RWPE2 (cell line): Measurements from ENCODE around the gene CA10.

ENCODE experiments used
- ATAC-seq: fragments of 200-7000 bp; cut with Tn5 transposase; 3 replicates; pipeline ENCODE4 v1.9.1; 2021; ENCODE audit warnings: low read depth
- DNase-seq: peaks from one replicate; pipeline ENCODE4 v3.0.0-alpha.2; 2020; ENCODE audit warnings: low spot score
- H3K27ac ChIP-seq: fragments of 450-650 bp; 2 replicates; pipeline ENCODE4 v1.5.1; 2017; ENCODE audit warnings: mild to moderate bottlenecking; ENCODE audit not compliant: poor library complexity, severe bottlenecking
- H3K27me3 ChIP-seq: fragments of 250-450 bp; sonication (Bioruptor Pico); 2 replicates; pipeline ENCODE4 v1.5.1; 2021; ENCODE audit warnings: mild to moderate bottlenecking, moderate library complexity; ENCODE audit not compliant: insufficient read depth, poor library complexity, severe bottlenecking
- H3K36me3 ChIP-seq: fragments of 250-450 bp; sonication (Bioruptor Pico); 2 replicates; pipeline ENCODE4 v1.5.1; 2020; ENCODE audit warnings: low read depth, mild to moderate bottlenecking, moderate library complexity
- H3K4me1 ChIP-seq: fragments of 250-450 bp; sonication (Bioruptor Pico); 2 replicates; pipeline ENCODE4 v1.5.1; 2021; ENCODE audit warnings: mild to moderate bottlenecking, moderate library complexity; ENCODE audit not compliant: insufficient read depth, poor library complexity, severe bottlenecking
- H3K4me3 ChIP-seq: fragments of 250-450 bp; sonication (Bioruptor Pico); 2 replicates; pipeline ENCODE4 v1.5.1; 2021; ENCODE audit warnings: mild to moderate bottlenecking, moderate library complexity; ENCODE audit not compliant: severe bottlenecking
- H3K9me3 ChIP-seq: fragments of 250-450 bp; sonication (Bioruptor Pico); 2 replicates; pipeline ENCODE4 v1.5.1; 2021; ENCODE audit warnings: mild to moderate bottlenecking, moderate library complexity; ENCODE audit not compliant: severe bottlenecking
- CTCF ChIP-seq: fragments of 450-650 bp; IDR thresholded peaks from one replicate; pipeline ENCODE4 v1.5.1; 2017; ENCODE audit warnings: mild to moderate bottlenecking, moderate library complexity; ENCODE audit not compliant: poor library complexity, severe bottlenecking

Gene CA10

GRCh38 chr17:51909971-51910370 lies 248.5 kb downstream of the CA10 start:
- DNase-seq = no peak
- H3K4me3 ChIP-seq = no peak overlapping the region

GRCh38 chr17:51908841-51909537 lies 249.5 kb downstream of the CA10 start:
- H3K4me1 ChIP-seq = no peaks in the 10 kb centered on the region
- no peaks in the 10 kb centered on the region for H3K9me3 ChIP-seq
- TF ChIP-seq CTCF = no peak
- DNase-seq (no peak), ATAC-seq (no peak)
- H3K27ac ChIP-seq = no peak overlapping the region
- H3K4me3 ChIP-seq = no peak overlapping the region
- peaks cover 9% of the 10 kb centered on the region for H3K27me3 ChIP-seq
- H3K36me3 ChIP-seq = no peaks in the 10 kb centered on the region

More at GRCh38 chr17:51909971-51910370, 248.5 kb downstream of the CA10 start:
- no peaks in the 10 kb centered on the region for H3K9me3 ChIP-seq
- H3K36me3 ChIP-seq = no peaks in the 10 kb centered on the region
- TF ChIP-seq CTCF = no peak
- peaks cover 9% of the 10 kb centered on the region for H3K27me3 ChIP-seq
- no peaks in the 10 kb centered on the region for H3K4me1 ChIP-seq
- ATAC-seq = no peak
- H3K27ac ChIP-seq = no peak overlapping the region

GRCh38 chr17:51907041-51907440 lies 251.5 kb downstream of the CA10 start:
- peaks cover 9% of the 10 kb centered on the region for H3K27me3 ChIP-seq
- H3K36me3 ChIP-seq = no peaks in the 10 kb centered on the region
- no peaks in the 10 kb centered on the region for H3K9me3 ChIP-seq
- no peak overlapping the region for H3K4me3 ChIP-seq
- ATAC-seq (no peak), DNase-seq (no peak)
- H3K27ac ChIP-seq = no peak overlapping the region
- H3K4me1 ChIP-seq = no peaks in the 10 kb centered on the region
- no peak for TF ChIP-seq CTCF

GRCh38 chr17:51904379-51904778 lies 254.1 kb downstream of the CA10 start:
- ATAC-seq = no peak
- Histone ChIP-seq H3K9me3 (no peaks in the 10 kb centered on the region), H3K36me3 (no peaks in the 10 kb centered on the region), H3K4me1 (no peaks in the 10 kb centered on the region), H3K27ac (no peak overlapping the region), H3K4me3 (no peak overlapping the region), H3K27me3 (peaks cover 9% of the 10 kb centered on the region)
- TF ChIP-seq CTCF = no peak
- DNase-seq = no peak

GRCh38 chr17:51901242-51901641 lies 257.3 kb downstream of the CA10 start:
- no peaks in the 10 kb centered on the region for H3K4me1 ChIP-seq
- H3K36me3 ChIP-seq = no peaks in the 10 kb centered on the region
- no peaks in the 10 kb centered on the region for H3K9me3 ChIP-seq
- no peak for TF ChIP-seq CTCF
- peaks cover 5% of the 10 kb centered on the region for H3K27me3 ChIP-seq
- H3K27ac ChIP-seq = no peak overlapping the region
- H3K4me3 ChIP-seq = no peak overlapping the region
- DNase-seq (peak; percentile 30), ATAC-seq (no peak)
